Measurements from ENCODE around the gene SLC23A3. TPM values are rescaled to one million over a fixed set of nuclear protein-coding genes. Genes with fewer than 3 reads are reported as not detected.
A peak's percentile ranks its signal among the peaks of the same experiment; 100 is the strongest.

The SLC23A3 gene
- total and polyA plus RNA-seq, 10 of the 15 experiments (the other 5 are each of a cell fraction or from before 2014, with no cell fraction given) = 0.07 to 1.0 (median 0.40) TPM; not detected in 1

- Histone ChIP-seq H3K4me1 (ENCODE audit: control insufficient read depth, insufficient read depth, low read length) (peaks cover 16% of the 10 kb centered on the region), H3K4me3 (no peak overlapping the region), H2AFZ (ENCODE audit: control insufficient read depth, low read depth, low read length) (no peak overlapping the region), H3K27me3 (replicated peaks in 1 of 2; ENCODE audit: control insufficient read depth in 2 of 2, insufficient read depth in 2 of 2, low read length in 1 of 2) (no peaks in the 10 kb centered on the region), H3K79me2 (ENCODE audit: control insufficient read depth, insufficient read depth, low read length) (peaks cover 14% of the 10 kb centered on the region), H4K20me1 (ENCODE audit: control insufficient read depth, insufficient read depth) (no peaks in the 10 kb centered on the region; the same call in 1 of the 2 replicates), H3K9ac (ENCODE audit: control insufficient read depth, insufficient read depth, low read length) (no peak overlapping the region), H3K9me3 (replicated peaks; ENCODE audit: control insufficient read depth, insufficient read depth, low read length) (no peaks in the 10 kb centered on the region), H3K4me2 (ENCODE audit: control insufficient read depth, insufficient read depth) (peak overlapping the region; percentile 99), H3K36me3 (ENCODE audit: control insufficient read depth in 2 of 2, insufficient read depth in 2 of 2, low read length in 1 of 2) (peaks cover 1 to 19% of the 10 kb centered on the region in 2 experiments), H3K27ac (ENCODE audit: control insufficient read depth, insufficient read depth) (no peak overlapping the region)
- ATAC-seq (no peak), FAIRE-seq (no peak), DNase-seq (ENCODE audit: low read depth, low spot score) (no peak)
- in situ Hi-C loops (cut with MboI) = no loop called here
- WGBS (ENCODE audit: insufficient coverage, insufficient replicate concordance, low lambda C conversion rate, missing lambda C conversion rate) = 65% methylated on average over 6 of the region's 6 CpGs
- ChIA-PET CTCF (interaction anchor here (0.9 to 3.2 kb wide), 8 partner anchors 10 to 135 kb away, joined by 3 to 14 read pairs (median 4); partner anchors contain the start of gene ZFAND2B), POLR2A (interaction anchor here (0.5 to 3.8 kb wide), 6 partner anchors 10 to 40 kb away, joined by 3 to 21 read pairs (median 4); partner anchors contain the start of genes ANKZF1, ATG9A, CNPPD1 and TUBA4B), RAD21 (ENCODE audit: unreplicated experiment) (interaction anchor here (1.3 to 2.1 kb wide), 2 partner anchors 10 to 40 kb away, joined by 4 to 7 read pairs; partner anchors contain the start of genes CNPPD1 and ZFAND2B), SMC1A (ENCODE audit: uncharacterized antibody, unreplicated experiment) (interaction anchor here (0.7 to 2.4 kb wide), 3 partner anchors 10 to 79 kb away, joined by 3 to 9 read pairs (median 7); partner anchors contain the start of gene ZFAND2B)
- no peak for TF ChIP-seq CHD2 (IDR thresholded peaks at IDR 0.05; ENCODE audit: borderline replicate concordance, low read depth, low read length)
- no peak for TF ChIP-seq ZNF622 (IDR thresholded peaks at IDR 0.05)
- TF ChIP-seq ATF2 (IDR thresholded peaks at IDR 0.05; ENCODE audit: low read length) = no peak
- no peak for TF ChIP-seq RCOR1 (conservative IDR thresholded peaks at IDR 0.05; ENCODE audit: low read depth, low read length)
- TF ChIP-seq EGR1 (IDR thresholded peaks at IDR 0.05; ENCODE audit: borderline replicate concordance in 1 of 2, low read depth in 2 of 2, low read length in 2 of 2) = no peak
- TF ChIP-seq NR2C2 (IDR thresholded peaks at IDR 0.05; ENCODE audit: borderline replicate concordance, control insufficient read depth, insufficient read length, low read depth) = no peak
- TF ChIP-seq CHD1 (IDR thresholded peaks at IDR 0.05; ENCODE audit: low read depth, low read length) = no peak
- TF ChIP-seq SMAD5 (IDR thresholded peaks at IDR 0.05; ENCODE audit: low read depth) = no peak
- TF ChIP-seq TBL1XR1 (IDR thresholded peaks at IDR 0.05; ENCODE audit: low read depth, low read length) = no peak
- TF ChIP-seq ESRRA (IDR thresholded peaks at IDR 0.05; ENCODE audit: low read length) = no peak
- TF ChIP-seq NFYB (IDR thresholded peaks at IDR 0.05; ENCODE audit: insufficient read depth, low read depth, low read length) = no peak
- no peak for TF ChIP-seq POU2F2 (IDR thresholded peaks at IDR 0.05; ENCODE audit: borderline replicate concordance, low read depth, low read length)
- no peak for TF ChIP-seq EZH2 (IDR thresholded peaks at IDR 0.05; ENCODE audit: borderline replicate concordance, control insufficient read depth, low read depth, low read length)
- intact Hi-C loops (cut with micrococcal nuclease; ENCODE audit: unreplicated experiment) = no loop called here
- no TSS peak for BruUV-seq (replicated peaks)
These were observed 46.7 kb upstream of the SLC23A3 start for GRCh38 chr2:219216535-219216915.
